Stimulated activated CD4-positive, alpha-beta T cell treated with anti-CD3 and anti-CD28 coated beads, Interleukin-15, amount 100 ng/mL, for 1 hour (primary cell): ENCODE results near the gene EP300.
A peak's percentile ranks its signal among the peaks of the same experiment; 100 is the strongest.
"Not testable (repeated sequence)": the region's sequence is repeated elsewhere in the genome, so short reads cannot be mapped to it uniquely, and the experiment has no call there.

Source experiments
- DNase-seq, 2 donors: peaks; one replicate each; pipeline ENCODE4 v3.0.0-alpha.2; 2020; ENCODE audit warnings: low read depth in 1 of 2, low spot score in 1 of 2

The EP300 gene

DNA sequence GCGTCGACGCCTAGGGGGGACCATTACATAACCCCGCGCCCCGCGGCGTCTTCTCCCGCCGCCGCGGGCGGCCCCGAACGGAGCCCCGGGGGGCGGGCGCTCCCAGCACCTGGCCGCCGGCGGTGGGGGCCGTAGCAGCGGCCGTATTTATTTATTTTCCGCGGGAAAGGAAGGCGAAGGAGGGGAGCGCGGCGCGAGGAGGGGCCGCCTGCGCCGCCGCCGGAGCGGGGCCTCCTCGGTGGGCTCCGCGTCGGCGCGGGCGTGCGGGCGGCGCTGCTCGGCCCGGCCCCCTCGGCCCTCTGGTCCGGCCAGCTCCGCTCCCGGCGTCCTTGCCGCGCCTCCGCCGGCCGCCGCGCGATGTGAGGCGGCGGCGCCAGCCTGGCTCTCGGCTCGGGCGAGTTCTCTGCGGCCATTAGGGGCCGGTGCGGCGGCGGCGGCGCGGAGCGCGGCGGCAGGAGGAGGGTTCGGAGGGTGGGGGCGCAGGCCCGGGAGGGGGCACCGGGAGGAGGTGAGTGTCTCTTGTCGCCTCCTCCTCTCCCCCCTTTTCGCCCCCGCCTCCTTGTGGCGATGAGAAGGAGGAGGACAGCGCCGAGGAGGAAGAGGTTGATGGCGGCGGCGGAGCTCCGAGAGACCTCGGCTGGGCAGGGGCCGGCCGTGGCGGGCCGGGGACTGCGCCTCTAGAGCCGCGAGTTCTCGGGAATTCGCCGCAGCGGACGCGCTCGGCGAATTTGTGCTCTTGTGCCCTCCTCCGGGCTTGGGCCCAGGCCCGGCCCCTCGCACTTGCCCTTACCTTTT lies at the start of gene EP300:
Gene EP300 (plus strand): TSS at position 570 of the 795 bp plus-strand sequence. CDS start 413 bp downstream, outside the sequence.
- peak; percentile 74 for DNase-seq

DNA sequence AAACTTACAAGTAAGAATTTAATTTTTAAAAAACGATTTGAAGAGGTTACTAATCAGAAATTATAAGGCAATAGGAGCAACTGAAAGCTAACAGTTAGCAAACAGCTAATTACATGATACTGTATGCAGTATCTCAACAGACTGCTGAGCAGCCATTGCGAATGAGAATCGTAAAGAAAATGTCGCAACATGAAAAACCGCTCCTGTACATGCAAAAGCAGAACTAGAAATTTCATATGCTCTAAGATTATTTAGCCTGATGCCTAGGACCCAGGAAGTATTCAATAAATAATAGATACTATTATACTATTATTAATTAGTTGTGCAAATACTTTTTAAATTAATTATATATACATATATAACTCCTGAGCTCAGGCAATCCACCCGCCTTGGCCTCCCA lies 48.7 kb upstream of the EP300 start:
- no peak for DNase-seq

DNA sequence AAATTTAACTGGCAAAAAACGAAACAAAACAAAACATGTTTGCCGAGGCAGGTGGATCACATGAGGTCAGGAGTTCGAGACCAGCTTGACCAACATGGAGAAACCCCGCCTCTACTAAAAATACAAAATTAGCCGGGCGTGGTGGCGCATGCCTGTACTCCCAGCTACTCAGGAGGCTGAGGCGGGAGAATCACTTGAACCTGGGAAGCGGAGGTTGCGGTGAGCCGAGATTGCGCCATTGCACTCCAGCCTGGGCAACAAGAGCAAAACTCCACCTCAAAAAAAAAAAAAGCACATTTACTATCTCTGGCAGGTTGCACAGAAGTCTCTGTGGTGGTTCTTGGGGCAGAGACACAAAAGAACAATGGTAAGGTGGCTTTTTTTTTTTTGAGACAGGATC lies 46.8 kb upstream of the EP300 start:
- not testable (repeated sequence) for DNase-seq

DNA sequence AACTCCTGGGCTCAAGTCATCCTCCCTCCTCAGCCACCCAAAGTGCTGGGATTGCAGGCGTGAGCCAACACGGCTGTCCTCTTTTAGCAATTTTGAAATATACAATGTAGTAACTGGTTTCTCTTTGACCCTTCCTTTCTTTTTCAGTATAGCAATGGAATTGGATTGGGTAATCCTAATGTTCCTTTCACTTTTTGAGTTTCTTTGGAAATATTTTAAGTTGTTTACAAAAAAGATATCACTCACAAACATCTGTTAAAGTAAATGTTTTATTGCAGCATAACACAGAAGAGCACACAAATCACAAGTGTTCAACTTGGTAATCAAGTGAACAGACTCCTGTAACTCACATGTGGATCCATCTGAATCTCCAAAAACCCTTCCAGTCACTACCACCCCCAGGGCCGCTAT lies 44.6 kb upstream of the EP300 start:
- no peak for DNase-seq

DNA sequence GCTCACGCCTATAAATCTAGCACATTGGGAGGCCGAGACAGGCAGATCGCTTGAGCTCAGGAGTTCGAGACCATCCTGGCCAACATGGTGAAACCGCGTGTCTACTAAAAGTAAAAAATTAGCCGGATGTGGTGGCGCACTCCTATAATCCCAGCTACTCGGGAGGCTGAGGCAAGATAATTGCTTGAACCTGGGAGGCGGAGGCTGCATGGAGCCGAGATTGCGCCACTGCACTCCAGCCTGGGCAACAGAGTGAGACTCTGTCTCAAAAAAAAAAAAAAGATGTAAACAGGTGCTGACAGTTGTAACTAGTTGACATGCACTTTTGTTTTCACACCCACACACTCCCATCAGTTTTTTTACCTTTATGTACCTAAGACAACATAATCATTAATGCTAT lies 44.0 kb upstream of the EP300 start:
- DNase-seq, result not testable (repeated sequence)

DNA sequence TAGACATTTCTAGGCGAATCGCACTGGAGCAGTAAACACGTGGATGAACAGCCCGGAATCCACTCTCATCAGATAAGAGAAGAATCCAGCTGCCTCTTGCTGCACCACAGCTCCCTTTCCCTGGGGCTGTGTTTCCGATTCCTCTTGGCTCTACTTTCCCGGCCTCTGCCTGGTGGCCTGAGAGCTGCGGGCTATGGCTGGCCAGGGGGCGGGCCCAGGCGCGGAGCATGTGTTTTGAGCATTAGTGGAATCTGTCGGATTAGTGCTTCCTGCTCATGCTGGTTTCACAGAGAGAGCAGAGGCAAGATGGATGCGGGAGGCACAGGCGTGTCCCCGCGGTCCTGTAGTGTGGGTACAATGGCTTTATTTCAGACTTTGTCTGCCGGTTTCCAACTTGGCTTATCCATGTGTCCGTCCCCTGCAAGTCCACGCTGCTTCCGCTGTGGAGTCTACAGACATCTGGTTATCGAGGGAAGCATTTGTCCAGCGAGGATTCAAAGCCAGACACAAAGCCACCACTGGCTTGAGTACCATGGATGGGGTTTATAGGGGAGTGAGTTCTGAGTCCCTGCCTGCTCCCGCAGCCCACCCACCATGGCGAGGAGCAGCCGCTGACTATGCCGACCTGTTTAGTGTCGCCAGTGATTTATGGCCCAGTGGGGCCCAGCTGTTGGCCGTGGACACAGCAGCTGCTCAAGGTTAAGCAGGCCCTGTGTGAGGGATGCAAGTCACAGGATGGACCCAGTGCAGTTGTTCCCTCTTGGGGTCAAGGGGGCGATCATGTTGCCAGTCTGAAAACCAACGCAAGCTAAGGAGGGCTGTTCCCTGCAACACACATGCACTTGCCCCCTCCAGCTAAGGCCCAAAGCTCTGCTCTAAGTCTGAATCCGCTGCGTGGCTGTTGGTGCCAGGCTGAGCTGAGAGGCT lies 43.3 kb upstream of the EP300 start:
- DNase-seq, result no peak

DNA sequence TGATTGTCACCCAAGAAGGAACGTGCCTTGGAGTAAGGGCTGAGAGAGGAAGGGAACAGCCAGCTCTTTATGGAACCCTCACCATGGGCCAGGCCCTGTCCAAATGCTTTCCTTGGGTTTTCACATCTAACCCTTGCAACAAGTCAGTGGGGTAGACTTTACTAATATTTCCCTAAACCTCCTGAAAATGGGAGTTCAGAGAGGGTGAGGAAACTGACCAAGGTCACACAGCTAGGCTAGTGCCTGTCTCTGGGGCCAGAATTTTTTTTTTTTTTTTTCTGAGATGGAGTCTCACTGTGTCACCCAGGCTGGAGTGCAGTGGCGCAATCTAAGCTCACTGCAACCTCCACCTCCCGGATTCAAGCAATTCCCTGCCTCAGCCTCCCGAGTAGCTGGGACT lies 42.6 kb upstream of the EP300 start:
- not testable (repeated sequence) for DNase-seq

DNA sequence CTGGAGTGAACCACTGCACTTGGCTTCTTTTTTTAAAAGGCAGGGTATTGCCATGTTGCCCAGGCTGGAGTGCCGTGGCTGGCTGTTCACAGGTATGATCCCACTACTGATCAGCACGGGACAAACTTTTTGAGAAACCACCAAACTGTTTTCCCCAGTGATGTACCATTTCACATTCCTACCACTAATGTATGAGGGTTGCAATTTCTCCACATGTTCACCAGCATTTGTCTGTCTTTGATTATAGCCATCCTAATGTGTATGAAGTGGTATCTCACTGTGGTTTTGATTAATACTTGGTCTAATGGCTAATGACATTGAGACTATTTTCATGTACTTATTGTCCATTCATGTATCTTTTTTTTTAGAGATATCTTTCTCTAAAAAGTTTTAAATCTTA lies 41.5 kb upstream of the EP300 start:
- no peak for DNase-seq

DNA sequence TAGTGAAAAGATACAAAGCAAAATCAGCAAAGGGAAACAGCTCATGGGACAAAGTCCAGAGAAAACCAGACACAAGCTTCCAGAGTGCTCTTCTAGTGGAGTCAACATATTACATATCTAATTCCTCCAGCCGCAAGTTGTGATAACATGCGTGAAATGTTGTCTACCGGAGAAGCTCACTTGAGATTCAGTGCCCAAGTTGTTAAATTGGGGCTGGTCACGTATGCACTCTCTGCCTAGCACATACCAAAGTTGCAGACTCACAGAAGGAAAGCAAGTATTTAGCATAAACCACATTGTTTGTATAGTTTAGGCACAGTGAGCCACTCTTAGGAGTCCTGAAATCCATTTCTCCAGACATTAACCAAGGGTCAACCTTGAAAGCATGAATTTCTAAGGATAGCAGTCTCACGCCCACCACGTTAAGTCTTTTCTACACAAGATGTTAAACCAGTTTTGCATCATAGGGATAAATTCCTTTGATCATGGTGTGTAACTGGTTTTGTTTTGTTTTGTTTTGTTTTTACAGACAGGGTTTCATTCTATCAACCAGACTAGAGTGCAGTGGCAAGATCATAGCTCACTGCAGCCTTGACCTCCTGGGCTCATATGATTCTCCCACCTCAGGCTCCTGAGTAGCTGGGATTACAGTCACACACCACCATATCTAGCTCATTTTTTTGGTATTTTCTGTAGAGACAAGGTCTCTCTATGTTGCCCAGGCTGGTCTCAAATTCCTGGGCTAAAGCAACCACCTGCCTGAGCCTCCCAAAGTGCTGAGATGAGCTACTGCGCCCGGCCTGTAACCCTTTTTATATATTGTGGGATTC lies 39.5 kb upstream of the EP300 start:
- no peak for DNase-seq

DNA sequence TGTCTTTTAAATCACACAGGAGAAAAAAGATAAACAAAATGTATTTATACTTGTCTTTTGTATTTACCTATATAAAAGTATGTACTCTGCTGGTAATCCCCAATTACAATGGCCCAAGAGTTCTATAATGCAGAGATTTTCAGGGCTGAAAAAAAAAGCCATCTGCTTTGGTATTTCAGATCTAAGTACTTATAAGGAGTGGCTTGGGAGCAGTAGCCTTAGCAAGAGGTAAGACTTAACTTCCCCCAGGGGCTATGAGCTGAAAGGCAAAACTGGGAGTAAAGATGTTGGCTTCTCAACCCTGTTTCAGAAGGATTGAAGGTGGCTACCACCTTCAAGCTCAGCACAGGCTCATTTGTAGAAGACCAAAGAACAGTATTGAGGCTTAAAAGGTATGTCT lies 35.3 kb upstream of the EP300 start:
- no peak for DNase-seq

DNA sequence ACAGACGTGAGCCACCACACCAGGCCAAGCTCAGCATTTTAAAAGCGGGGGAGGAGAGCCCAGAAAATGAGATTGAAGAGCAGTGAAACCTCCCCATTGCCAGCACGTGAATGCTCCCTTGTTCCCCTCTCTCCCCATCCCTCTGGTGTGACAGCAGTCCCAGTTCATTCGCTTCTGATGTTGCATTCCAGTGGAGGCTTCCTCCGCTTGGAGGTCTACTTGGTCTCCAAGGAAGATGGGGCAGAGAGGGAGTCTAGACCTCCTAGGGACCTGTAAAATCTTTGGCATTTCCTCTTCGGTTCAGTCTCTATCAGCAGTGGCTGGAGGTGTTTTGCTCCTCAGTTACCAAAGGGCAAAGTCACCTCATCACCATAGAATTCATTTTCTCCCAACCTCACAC lies 30.2 kb upstream of the EP300 start:
- DNase-seq, result no peak

DNA sequence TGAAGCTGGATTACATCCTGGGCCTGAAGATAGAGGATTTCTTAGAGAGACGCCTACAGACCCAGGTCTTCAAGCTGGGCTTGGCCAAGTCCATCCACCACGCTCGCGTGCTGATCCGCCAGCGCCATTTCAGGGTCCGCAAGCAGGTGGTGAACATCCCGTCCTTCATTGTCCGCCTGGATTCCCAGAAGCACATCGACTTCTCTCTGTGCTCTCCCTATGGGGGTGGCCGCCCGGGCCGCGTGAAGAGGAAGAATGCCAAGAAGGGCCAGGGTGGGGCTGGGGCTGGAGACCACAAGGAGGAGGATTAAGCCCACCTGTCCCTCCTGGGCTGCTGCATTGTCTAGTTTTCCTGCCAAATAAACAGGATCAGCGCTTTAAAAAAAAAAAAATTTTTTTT lies 28.1 kb upstream of the EP300 start:
- not testable (repeated sequence) for DNase-seq

DNA sequence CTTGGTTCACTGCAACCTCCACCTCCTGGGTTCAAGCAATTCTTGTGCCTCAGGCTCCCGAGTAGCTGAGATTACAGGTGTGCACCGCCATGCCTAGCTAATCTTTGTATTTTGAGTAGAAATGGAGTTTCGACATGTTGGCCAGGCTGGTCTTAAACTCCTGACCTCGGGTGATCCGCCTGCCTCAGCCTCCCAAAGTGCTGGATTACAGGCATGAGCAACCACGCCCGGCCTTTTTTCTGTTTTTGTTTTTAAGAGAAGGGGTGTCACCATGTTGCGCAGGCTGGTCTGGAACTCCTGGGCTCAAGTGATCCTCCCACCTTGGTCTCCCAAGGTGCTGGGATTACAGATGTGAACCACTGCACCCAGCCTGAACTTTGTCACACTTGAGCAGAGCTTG lies 26.1 kb upstream of the EP300 start:
- not testable (repeated sequence) for DNase-seq

DNA sequence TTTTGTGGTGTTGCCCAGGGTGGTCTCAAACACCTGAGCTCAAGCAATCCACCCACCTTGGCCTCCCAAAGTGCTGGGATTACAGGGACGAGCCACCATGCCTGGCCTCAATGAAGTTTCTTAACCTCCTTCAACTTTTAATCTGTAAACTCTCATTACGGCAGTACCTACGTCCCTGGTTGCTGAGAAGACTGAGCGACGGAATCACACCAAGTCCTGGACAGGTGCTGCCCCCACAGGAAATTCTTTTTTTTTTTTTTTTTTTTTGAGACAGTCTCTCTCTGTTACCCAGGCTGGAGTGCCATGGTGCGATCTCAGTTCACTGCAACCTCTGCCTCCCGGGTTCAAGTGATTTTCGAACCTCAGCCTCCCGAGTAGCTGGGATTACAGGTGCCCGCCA lies 24.4 kb upstream of the EP300 start:
- not testable (repeated sequence) for DNase-seq

DNA sequence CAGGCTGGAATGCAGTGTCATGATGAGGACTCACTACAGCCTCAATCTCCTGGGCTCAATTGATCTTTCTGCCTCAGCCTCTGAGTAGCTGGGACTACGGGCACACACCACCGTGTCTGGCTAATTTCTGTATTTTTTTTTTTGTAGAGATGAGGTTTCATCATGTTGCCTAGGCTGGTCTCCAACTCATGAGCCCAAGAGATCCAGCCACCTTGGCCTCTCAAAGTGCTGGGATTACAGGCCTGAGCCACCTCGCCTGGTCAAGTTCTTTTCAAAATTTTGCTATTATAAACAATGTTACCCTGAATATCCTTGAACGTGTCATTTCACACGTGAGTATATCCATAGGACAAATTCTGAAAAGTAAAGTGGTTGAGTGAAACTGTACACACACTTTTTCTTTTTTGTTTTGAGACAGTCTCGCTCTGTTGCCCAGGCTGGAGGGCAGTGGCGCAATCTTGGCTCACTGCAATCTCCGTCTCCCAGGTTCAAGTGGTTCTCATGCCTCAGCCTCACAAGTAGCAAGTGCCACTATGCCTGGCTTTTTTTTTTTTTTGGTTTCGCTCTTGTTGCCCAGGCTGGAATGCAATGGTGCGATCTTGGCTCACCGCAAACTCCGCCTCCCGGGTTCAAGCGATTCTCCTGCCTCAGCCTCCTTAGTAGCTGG lies 21.6 kb upstream of the EP300 start:
- no peak for DNase-seq

DNA sequence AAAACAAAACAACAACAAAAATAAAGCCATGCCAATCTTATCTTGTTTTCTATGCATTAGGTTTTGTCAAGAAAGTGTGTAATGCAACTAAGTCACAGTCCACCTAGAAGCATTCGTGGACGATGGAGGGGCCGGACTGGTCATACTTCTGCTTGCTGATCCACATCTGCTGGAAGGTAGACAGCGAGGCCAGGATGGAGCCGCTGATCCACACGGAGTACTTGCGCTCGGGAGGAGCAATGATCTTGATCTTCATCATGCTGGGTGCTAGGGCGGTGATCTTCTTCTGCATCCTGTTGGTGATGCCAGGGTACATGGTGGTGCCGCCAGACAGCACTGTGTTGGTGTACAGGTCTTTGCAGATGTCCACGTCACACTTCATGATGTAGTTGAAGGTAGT lies 18.3 kb upstream of the EP300 start:
- DNase-seq, result no peak

DNA sequence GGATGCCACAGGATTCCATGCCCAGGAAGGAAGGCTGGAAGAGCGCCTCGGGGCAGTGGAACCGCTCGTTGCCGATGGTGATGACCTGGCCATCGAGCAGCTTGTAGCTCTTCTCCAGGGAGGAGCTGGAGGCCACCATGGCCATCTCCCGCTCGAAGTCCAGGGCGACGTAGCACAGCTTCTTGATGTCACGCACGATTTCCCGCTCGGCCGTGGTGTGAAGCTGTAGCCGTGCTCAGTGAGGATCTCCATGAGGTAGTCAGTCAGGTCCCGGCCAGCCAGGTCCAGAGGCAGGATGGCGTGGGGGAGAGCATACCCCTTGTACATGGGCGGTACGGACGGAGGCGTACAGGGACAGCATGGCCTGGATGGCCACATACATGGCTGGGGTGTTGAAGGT lies 17.9 kb upstream of the EP300 start:
- no peak for DNase-seq

DNA sequence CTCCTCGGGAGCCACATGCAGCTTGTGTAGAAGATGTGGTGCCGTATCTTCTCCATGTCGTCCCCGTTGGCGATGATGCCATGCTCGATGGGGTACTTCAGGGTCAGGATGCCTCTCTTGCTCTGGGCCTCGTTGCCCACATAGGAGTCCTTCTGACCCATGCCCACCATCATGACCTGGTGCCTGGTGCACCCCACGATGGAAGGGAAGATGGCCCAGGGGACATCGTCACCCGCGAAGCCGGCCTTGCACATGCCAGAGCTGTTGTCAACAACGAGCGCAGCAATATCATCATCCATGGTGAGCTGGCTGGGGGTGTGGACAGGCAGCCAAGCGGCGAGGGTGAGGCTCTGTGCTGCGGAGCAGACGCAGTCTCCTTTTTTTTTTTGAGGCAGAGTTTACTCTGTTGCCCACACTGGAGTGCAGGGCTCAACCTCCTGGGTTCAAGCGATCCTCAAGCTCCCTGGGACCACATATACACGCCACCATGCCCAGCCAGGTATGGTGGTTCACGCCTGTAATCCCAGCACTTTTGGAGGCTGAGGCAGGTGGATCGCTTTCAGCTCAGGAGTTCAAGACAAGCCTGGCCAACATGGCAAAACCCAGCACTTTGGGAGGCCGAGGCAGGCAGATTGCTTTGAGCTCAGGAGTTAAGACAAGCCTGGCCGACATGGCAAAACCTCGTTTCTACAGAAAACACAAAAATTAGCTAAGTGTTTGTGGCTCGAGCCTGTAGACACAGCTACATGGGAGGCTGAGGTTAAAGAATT lies 17.3 kb upstream of the EP300 start:
- no peak for DNase-seq

DNA sequence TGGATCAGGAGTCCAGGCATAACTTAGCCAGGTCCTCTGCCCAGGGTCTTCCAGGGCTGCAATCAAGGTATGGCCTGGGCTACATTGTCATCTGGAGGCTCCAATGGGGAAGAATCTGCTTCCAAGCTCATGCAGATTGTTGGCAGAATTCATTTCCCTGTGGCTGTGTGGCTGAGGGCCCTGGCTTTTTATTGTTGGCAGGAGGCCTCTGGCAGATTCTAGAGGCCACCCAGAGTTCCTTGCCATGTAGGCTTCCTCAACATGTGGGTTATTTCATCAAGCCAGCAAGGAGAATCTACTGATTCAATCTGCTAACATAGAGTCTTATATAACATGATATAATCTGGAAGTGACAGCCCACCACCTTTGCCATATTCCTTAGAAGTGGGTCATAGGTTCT lies 16.4 kb upstream of the EP300 start:
- no peak for DNase-seq

DNA sequence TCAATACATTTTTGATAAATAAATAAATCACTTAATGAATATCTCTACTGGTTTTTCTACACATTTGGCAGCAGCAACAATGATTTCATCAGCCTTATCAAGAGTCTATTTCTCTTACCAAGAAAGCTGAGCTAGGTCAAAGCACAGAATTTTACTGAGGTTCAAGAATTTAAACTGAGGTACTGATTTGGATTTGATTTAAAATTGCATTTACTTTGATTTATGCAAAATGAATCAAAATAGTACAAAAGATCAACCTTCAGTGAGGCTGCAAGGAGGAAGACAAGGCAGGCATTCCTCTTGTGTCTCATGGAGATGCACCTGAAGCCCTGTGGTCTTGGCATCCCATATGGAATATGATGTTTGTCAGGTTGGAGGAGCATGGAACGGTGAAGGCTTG lies 15.5 kb upstream of the EP300 start:
- DNase-seq, result no peak
